ENCODE data around the gene UNCX.

UNCX gene

DNA sequence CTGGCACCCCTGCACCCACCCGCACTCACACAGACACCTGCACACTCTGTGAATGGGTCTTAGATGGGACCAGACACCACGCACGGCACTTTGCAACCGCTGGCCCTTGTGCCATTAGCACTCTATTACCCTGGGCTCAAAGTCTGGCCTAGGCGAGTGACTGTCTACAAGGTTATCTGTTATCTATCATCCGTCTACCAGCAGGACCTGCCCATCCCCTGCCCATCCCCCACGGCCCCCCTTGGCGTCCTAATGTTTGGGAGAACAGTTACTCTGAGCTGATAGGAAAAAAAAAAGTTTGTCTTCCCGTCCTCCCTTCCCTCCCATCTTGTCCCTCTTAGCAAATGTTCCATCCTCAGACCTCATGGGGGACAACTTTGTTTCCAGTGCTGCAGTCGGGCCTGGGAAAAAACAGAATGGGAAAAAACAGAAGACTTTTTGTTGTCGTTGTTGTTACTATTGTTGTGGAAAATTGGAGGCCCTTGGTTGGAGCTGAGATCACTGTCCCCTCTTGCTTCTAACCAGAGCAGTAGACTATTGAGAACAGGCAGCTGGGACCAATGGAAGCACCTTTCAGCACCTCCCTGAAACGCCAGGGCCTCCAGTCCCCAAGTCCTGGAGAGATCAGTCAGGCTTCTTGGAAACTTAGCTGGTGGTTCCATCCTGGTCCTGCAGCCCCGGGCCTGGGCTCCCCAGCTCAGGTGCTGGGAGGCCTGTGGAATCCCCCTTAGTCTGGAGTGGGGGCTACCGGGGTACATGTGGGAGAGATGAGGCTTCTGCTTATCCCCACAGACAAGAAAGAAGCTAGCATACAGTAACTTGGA lies 12.2 kb downstream of the UNCX start:
- no peak for DNase-seq

DNA sequence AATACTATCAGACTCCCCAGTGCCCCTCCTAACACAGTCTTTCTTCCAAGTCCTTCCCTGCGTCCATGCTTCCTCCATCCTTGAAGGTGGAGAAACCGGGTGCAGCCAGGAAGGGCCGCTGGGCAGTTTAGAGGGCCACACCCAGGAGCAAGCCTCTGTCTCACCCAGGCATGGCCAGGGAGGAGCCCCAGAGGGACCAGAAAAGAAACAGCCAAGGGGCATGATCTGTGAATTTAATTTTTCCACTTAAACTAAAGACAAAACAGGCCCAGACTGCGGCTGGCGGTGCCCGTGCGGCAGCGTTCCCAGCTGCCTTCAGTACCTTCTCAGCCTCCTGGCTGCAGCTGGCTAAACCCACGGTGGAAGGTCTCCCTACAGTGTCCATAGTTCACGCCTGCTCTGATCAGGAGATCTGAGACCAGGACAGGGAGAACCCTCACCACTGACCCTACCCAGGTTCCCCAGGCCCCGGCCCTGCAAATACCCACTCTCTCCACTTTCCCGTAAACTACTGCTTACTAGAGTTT lies 12.9 kb downstream of the UNCX start:
- no peak for DNase-seq

DNA sequence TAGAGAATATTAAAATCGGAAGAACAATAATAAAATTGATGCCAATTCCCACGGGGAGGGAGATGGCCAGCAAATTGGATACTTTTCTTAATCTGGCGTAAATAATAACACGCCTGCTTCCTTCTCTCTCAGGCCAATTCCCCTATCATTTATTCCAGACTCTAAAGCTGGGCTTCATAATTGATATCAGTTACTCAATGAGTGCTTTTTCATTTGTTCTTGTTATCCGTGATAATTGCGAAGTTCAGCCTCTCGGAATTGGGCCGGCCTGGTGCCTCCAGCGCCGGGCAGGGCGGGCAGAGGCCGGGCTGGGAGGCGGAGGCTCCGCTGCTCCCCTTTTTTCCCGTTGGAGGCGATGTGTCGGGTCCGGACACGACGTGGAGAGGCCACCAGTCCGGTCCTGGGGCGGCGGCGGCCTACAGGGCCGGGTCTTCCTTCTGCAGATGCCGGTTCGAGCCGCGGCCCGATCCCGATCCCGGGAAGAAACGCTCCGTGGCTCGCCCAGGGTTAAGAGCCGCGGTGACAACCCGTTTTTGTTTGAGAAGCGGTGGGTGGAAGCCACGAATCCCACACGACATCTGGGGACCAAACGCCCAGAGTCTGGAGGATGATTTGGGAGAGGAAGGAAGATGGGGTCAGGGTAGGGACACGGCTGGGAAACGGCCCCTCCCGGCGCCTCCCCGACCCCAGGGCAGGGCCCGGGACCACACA lies 13.6 kb downstream of the UNCX start:
- no peak for DNase-seq

DNA sequence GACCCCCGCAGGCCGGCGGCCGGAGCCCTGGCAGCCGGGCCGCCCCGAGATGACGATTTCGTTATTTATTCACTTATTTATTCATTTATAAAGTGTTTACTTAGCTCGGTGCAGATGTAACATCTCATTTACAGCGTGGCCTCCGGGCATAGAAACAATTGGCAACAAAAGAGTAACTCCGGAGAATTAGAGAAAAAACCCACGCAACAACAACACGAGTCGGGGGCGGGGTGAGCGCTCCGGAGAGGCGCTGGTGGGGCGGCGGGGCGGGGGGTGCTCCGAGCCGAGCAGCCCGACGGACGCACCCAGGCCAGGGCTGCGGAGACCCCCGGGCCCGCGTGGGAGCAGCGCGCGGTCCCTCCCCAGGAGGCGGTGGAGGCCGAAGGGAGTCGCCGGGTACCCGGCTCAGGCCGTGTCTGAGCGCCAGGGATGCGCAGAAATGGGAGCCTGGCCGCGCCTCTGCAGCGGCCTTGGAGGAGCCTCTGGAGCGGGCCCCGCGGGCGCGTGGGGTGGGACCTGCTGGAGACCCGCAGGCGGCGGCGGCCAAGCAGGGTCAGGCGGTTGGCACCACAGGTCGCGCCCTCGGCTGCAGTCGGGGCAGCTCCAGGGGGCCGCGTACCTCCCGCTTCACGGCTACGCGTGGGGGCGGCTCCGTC lies 14.3 kb downstream of the UNCX start:
- no peak for DNase-seq

DNA sequence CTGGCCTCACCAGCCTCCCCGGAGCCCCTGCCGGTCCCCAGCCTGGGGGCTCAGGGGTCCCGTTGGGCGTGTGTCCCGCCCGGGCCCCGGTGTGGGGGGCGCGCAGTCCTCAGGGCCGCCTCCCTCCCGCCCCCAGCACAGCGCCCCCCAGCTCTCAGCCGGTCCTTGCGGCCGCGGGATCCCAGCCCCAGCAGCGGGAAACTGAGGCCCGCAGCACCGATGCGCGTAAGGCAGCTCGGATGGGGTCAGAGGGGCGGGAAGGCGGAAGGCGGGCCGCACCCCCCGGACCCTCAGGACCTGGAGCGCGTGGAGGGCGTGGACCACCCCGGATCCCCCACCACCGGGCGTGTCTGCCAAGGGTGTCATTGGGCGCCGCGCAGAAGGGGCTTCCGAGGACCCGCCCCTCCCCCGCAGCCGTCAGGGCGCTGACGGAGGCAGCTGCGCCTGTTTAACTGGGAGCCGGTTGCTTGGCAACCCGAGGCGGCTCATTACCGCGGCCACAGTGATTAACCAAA lies 14.9 kb downstream of the UNCX start:
- no peak for DNase-seq

DNA sequence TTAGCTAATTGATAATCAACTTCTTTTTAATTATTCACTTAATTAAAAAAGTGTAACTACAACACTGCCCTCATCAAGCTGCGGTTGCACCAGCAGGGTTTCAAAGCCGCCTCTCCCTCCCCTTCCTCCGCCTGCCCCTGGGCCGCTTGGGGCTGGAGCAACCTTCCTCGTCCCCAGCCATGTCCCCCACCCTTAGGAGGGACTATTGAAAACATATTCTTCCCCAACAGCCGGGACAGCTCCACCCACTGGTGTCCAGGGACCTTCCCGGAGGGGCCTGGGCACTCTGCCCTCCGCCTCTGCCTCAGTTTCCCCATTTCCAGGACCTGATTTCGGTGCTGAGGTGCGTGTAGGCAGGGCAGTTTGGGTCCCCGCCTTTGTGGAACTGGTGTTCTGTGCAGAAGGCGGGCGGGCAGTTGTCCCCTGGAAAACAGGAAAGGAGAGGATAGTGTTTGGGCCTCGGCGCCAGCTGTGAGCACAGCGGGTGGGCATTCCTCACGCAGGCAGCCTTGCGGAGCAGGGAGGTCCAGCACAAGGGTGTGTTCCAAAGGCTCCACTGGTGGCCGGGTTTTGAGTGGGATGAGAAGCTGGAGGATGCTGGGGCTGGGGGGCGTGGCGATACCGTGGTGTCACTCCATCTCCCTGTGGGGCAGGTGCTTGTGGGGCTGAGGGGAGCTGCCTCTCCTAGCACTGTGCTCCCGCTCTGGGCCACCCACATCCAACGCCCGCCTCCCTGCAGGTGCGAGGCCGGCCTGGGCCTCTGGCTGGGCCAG lies 15.7 kb downstream of the UNCX start:
- no peak for DNase-seq

DNA sequence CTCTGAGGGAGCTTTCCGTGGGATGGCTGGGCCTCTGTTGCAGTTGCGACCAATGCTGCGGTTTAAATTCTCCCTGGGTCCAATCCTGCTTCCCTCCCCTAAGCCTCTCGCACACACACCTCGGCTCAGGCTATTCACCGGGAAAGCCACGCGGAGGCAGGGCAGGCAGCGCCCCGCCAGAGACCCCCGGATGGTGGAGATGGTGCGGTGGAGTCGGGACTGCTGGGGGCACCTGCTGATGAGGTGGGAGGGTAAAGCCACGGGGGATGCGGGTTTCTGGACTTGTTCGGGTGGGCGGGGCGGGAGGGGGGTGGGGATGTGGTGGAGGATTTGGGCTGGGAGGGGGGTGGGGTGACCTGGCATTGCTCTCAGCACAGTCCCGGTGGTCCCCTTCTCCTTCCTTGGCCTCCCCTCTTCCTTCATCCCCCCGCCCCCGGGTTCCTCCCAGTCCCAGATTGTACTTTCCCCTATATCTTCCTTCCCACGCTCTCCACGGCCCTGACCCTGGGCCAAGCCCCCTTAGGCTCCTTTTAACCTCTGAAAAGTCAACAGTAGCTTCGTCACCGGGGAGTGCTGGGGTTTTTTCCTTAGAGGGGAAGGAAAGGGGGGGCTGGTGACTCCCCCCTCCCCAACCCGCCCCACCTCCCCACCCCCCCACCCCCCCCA lies 16.4 kb downstream of the UNCX start:
- DNase-seq = no peak

DNA sequence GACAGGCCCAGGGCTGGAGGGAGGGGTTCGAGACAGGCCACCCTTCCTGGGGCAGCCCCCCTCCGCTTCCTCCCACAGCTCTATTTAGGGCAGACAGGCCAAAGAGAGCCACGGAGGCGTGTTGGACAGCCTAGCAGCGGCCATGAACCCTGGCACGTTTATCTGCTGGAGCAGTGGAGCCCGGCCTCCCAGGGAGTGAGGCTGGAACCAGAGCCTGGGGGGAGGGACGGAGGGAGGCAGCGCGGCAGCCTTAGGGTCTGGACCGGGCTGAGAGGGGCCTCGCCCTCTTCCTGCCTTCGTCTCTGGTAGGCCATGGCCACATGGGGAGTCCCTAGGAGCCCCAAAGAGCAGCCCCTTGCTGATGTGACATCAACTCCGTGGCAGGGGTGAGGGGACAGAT lies 17.1 kb downstream of the UNCX start:
- no peak for DNase-seq

DNA sequence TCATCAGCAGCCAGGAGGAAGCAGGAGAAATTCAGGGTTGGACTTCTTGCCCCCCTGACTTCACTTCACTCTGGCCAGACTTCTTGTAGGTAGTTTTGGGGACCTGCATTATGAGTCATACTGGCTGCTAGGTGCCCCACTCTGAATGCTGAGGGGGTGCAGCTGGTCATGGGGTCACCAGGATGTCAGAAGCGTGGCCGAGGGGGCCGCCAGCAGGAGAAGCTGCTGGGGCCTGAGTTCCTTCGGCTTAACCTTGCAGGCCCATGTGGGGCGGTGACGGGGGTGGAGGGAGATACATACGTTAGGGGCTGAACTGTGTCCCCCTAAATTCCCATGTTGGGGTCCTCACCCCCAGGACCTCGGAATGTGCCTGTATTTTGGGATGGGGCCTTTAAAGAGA lies 18.2 kb downstream of the UNCX start:
- DNase-seq = no peak

DNA sequence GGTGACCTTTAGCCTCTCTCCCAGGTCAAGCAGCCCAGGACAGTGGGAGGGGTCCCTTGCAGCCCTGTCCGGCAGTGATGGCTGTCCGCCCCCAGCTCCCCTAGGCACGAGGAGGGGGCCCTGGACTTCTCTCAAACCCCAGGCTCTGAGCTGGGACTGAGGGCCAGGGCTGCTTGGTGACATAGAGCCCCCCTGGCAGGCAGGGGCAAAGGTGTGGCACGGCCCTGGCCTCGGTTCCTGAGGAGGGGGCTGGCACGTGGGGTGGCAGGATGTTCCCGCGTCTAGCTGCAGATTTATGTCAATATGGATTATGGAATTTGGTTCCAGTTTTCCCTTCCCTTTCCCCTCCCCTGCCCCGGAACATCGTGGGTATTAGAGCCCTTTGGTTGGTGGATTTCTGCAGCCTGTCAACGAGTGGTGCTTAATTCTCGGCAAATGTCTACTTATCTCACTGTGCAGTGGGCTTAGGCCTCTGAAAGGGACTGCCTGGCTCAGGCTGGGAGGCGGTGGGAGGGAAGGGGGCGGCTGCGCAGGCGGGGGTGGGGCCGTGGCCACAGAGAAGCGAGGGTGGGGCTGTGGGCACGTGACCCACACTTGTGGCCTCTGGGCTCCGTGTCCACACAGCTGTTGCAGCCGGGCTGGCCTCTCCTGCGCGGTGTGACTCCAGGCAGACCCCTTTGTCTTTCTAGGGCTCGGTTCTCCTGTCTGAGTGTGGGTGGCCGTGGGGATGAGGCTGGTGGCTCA lies 19.3 kb downstream of the UNCX start:
- no peak for DNase-seq

DNA sequence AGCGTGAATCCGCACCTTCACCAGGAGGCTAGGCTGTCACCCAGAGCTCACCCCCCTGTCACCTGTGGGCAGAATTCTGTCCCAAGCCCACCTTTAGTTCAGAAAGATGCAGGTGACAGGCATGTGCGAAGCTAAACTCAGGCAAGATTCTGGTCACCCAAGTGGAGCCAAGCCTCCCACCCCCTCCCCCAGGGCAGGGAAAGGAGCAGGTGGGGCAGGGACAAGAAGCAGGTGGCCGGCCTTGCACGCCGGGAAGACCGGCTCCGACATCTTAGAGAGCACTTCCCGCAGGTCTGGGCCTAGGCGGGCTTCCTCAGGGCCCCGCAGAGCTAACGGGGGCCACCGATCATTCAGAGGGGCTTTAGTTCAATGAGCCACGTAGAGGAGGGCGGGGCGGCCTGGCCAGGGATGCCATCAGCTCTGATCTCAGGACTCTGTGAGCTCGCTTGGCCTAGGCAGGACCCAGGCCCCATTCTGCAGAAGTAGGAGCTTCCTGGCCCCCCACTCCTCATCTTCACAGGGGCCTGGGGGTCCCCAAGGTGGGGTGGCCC lies 19.9 kb downstream of the UNCX start:
- no peak for DNase-seq

DNA sequence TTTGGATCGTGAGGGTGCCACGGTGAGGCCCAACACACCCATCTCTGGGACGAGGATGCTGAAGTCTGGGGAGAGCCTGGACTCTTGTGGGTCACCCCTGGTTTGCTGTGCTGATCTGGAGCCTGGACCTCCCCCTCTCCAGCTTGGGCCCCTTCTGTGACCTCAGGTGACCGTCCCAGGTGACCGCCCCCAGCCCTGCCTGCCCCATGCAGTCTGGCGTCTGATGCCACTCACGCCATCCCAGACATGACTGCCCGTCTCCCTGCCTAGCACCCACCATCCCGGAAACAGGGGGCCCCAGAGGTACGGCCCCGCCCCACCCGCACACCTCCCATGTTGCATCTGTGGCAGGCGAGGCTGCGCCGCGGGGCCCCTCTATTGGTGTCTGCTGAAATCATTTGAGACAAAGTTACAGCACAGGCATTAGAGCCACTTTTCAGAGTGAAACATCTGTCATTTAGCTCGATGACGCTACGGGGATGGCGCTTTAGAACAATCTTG lies 21.1 kb downstream of the UNCX start:
- DNase-seq = no peak

DNA sequence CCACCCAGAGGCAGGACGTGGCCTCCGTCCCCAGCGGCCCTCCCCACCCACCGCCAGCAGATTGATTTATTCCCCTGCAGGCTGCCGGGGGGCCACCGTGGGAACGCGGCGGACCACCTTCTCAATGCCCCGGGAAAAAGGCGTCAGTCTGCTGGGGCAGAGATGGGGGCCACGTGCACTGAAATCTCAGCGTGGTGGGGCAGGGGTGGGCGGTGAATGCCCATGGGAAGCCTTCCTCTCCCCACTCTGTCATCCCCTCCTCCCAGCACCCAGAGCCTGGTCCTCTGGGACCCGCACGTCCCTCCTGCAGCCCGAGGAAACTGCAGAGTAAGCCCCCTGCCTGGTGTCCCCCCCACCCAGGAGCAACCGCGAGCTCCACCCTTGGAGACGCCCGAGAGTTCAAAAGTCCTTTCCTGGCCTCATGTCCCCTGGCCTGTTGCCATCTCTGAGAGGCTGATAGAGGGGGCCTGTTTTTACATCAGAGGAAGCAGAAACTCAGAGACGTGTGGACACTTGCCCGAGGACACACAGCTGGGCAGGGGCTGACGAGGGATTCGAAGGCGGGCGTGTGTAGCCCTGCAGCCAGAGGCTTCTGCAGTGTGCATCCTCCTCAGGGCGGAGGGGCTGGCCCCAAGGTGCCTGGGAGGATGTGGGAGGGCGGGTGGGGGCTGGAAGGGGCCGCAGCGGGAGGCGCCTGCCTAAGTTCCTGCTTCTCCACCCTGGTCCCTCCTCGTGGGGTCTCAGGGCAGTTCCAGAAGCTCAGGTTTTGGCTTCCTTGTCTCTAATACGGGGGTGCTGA lies 21.8 kb downstream of the UNCX start:
- DNase-seq = no peak

DNA sequence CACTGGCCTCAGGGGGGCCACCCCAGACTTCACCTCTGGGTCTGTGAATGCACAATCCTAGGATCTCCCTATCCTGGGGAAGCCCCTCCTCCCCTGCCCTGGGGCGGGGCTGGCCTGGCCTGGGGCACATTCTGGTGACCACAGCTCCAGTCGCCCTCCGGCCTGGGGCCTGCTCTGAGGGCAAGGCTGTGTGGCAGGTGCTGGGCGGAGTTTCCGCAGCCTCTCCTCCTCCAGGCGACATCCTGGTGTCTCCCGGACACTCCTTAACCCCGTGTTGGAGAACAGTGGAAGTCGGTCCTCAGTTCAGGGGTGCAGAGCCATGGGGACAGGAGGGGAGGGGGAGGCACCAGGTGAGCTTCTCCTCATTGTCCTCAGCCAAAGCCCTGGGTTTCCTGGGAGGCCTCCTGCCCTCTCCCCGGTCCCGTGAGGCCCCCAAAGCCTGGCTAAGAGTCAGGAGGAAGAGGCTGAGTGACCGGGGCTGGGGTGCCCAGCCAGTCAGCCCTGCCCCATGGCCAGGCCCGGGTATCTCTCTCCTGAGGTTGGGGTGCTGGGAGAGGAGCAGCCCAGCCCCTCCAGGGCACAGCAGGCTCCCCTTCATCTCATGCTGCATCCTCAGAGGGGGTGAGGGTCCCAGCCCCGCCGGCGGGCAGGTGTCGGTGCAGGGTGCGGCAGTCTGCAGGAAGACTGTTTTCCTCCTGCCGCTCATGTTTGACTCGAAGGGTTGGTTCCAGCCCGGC lies 22.6 kb downstream of the UNCX start:
- no peak for DNase-seq

DNA sequence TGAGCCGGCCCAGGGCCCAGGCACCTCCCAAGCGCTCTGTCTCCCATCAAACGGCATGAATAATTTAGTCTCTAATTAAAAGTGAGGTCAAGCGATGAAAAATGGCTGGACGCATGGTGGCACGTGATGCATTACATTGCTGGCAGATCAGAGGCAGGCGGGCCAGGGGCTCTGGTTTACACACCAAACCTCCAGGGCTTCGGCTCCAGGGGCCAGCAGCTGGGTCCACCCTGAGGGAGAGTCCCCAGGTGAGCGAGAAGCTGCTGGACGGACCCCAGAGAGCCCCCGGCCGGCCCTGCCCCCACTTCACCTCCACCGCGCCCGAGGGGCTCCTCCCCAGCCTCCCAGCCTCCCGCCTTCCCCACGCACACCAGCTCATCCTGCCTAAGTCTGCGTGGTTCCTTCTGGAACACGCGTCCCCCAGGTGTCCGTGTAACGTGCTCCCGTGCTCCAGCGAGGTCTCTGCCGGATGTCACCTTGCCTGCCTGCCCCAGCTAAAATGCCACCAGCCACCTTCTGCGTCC lies 23.2 kb downstream of the UNCX start:
- DNase-seq = no peak

DNA sequence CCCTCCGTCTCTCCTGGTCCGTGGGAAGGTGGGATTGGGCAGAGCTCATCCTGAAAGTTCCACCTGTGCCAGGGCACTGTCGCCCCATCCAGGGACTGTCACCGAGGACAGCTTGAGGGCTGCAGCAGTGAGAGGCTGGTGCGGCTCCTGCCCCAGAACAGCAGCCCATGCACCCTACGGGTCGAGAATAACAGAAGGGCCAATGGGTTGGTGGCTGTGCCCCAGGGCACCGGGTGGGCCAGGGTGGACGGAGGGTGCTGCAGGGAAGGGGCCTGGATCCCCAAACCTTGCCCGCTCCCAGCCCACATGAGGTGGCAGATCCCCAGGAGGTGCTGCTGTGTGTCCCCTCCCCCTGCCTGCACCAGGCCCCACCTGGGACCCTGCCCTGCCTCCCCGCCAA lies 23.9 kb downstream of the UNCX start:
- DNase-seq = no peak

DNA sequence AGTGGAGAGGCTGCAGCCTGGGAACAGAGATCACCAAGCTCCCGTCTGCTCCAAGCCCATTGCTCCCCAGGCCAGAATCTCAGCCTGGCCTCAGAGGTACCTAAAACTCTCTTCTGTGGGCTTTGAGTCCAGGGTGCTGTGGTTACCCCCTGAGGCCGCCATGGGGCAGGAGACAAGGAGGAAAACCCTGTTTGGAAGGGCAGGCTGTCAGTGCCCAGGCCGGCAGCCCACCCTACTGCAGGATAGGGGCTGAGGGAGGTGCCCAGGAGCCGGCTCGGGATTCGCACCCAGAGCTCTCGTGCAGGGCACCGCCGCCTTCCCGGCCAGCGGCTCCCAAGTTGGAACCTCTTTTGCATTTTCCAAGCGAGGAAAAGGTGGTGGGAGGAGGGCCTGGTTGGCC lies 24.5 kb downstream of the UNCX start:
- DNase-seq = no peak

DNA sequence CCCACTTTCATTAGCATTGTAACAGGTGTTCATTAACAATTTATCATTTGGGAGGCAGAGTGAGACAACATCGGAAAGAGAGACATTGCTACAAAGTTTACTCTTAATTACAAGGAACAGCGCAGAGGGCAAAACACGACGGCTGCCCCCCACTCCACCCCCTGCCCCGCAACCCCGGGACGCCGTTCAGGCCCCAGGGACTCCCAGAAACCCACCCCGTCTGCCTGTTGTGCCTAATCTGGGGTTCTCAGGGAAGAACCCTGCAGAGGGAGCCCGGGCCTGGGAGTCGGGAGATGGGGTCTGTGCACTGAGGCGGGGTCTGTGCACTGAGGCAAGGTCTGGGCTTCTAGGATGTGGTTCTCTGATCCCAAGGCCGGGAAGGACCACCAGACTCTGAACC lies 25.2 kb downstream of the UNCX start:
- DNase-seq = no peak

Measured in T-helper 1 cell (primary cell).